DMS114 treated with DMSO at 0.1 percent for 48 hours (cell line): ENCODE results near the gene CNRIP1.

Source experiments
- DNase-seq: peaks from one replicate; lab custom pipeline; 2025; ENCODE audit not compliant: unreplicated experiment; lab: John Stamatoyannopoulos, UW

Gene CNRIP1

GRCh38 chr2:68293024-68293423 lies 26.7 kb downstream of the CNRIP1 start:
- DNase-seq, result no peak

GRCh38 chr2:68292108-68292710 lies 27.5 kb downstream of the CNRIP1 start:
- DNase-seq, result peak; percentile 18

- DNase-seq, result no peak
Observed at GRCh38 chr2:68291314-68291713, 28.4 kb downstream of the CNRIP1 start.

GRCh38 chr2:68290901-68291300 lies 28.8 kb downstream of the CNRIP1 start:
- no peak for DNase-seq

- DNase-seq, result no peak
Observed at GRCh38 chr2:68287580-68288441, 31.9 kb downstream of the CNRIP1 start.

GRCh38 chr2:68284896-68285295 lies 34.9 kb downstream of the CNRIP1 start:
- DNase-seq, result no peak

- DNase-seq, result no peak
Observed at GRCh38 chr2:68283419-68283812, 36.3 kb downstream of the CNRIP1 start.

GRCh38 chr2:68282811-68283418 lies 36.8 kb downstream of the CNRIP1 start:
- peak; percentile 26 for DNase-seq

- DNase-seq, result no peak
Observed at GRCh38 chr2:68280796-68281195, 39.0 kb downstream of the CNRIP1 start.

- DNase-seq, result no peak
Observed at GRCh38 chr2:68280348-68280747, 39.4 kb downstream of the CNRIP1 start.

- no peak for DNase-seq
Observed at GRCh38 chr2:68279691-68280090, 40.1 kb downstream of the CNRIP1 start.

- no peak for DNase-seq
Observed at GRCh38 chr2:68278169-68278568, 41.6 kb downstream of the CNRIP1 start.

- no peak for DNase-seq
Observed at GRCh38 chr2:68274022-68274421, 45.7 kb downstream of the CNRIP1 start.

- no peak for DNase-seq
Observed at GRCh38 chr2:68272246-68272994, 47.3 kb downstream of the CNRIP1 start.

- DNase-seq, result no peak
Observed at GRCh38 chr2:68266655-68267054, 53.1 kb downstream of the CNRIP1 start.

- DNase-seq, result no peak
Observed at GRCh38 chr2:68263632-68264031, 56.1 kb downstream of the CNRIP1 start.

- no peak for DNase-seq
Observed at GRCh38 chr2:68258851-68259250, 60.9 kb downstream of the CNRIP1 start.

- no peak for DNase-seq
Observed at GRCh38 chr2:68256093-68256450, 63.7 kb downstream of the CNRIP1 start.

GRCh38 chr2:68253219-68254068 lies 66.3 kb downstream of the CNRIP1 start:
- no peak for DNase-seq

GRCh38 chr2:68252400-68253218 lies 67.1 kb downstream of the CNRIP1 start, which contains the start of gene PPP3R1:
PPP3R1 (minus strand) TSS chr2:68252532; CDS start chr2:68252127, 405 bp downstream.
- peak; percentile 86 for DNase-seq
